H7 (cell line): ENCODE data around the gene DDN. TPM values are rescaled to one million over a fixed set of nuclear protein-coding genes. Genes with fewer than 3 reads are reported as not detected.
A peak's percentile ranks its signal among the peaks of the same experiment; 100 is the strongest.

ENCODE experiments used
- DNase-seq: peaks from one replicate; pipeline ENCODE4 v3.0.0; 2012
- H3K27me3 ChIP-seq: 2 replicates; pipeline ENCODE4 v1.6.0; 2011; ENCODE audit warnings: mild to moderate bottlenecking, low read length; ENCODE audit not compliant: control insufficient read depth, insufficient read depth
- H3K36me3 ChIP-seq: replicated peaks from 2 replicates; pipeline ENCODE4 v1.5.1; 2011; ENCODE audit warnings: low read length; ENCODE audit not compliant: control insufficient read depth, insufficient read depth
- H3K4me3 ChIP-seq: 2 replicates; pipeline ENCODE4 v1.5.1; 2011; ENCODE audit warnings: low read depth, mild to moderate bottlenecking, control low read depth, low read length, moderate library complexity; ENCODE audit not compliant: insufficient read depth
- total RNA-seq: library from RNA; depleted of rRNA; stranded (reverse); fragments of >200 nt; shearing (Covaris generic); gene quantifications from 2 replicates; pipeline ENCODE4 v1.2.3, GENCODE V29; 2014

Gene DDN
- total RNA-seq, 1 experiment from 2014 or later, result 0.10 TPM

- Histone ChIP-seq H3K27me3 (no peaks in the 10 kb centered on the region), H3K4me3 (no peak overlapping the region), H3K36me3 (peaks cover 64% of the 10 kb centered on the region)
- peak; percentile 30 for DNase-seq
These were observed 26.9 kb upstream of the DDN start for GRCh38 chr12:49026101-49026500.

DNA sequence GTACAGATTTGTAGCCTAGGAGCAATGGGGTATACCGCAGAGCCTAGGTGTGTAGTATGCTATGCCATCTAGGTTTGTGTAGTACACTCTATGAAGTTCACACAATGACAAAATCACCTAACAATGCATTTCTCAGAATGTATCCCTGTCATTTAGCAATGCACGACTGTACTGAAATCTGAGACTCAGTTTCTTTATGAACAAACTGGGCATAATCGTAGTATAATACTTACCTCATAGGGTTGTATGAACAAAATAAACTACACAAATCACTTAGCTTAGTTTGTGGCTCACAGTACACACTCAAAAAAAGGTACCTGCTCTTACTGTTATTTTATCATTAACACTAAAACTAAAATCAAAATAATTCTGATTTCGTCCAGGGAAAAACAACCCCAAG is 26.3 kb upstream of the DDN start:
- H3K36me3 ChIP-seq, result peaks cover 61% of the 10 kb centered on the region
- DNase-seq, result no peak
- H3K27me3 ChIP-seq, result no peaks in the 10 kb centered on the region
- H3K4me3 ChIP-seq, result no peak overlapping the region

- H3K4me3 ChIP-seq, result no peak overlapping the region
- DNase-seq, result peak; percentile 17
- H3K27me3 ChIP-seq, result no peaks in the 10 kb centered on the region
- H3K36me3 ChIP-seq, result peaks cover 57% of the 10 kb centered on the region
These were observed 25.4 kb upstream of the DDN start for GRCh38 chr12:49024543-49024942.

GRCh38 chr12:49023812-49024211 is 24.6 kb upstream of the DDN start:
- Histone ChIP-seq H3K4me3 (no peak overlapping the region), H3K27me3 (no peaks in the 10 kb centered on the region), H3K36me3 (peaks cover 54% of the 10 kb centered on the region)
- DNase-seq, result no peak

- no peaks in the 10 kb centered on the region for H3K27me3 ChIP-seq
- peak; percentile 29 for DNase-seq
- H3K36me3 ChIP-seq, result peaks cover 43% of the 10 kb centered on the region
- H3K4me3 ChIP-seq, result no peak overlapping the region
These were observed 23.5 kb upstream of the DDN start for GRCh38 chr12:49022558-49023178.

GRCh38 chr12:49021292-49021915 is 22.2 kb upstream of the DDN start:
- Histone ChIP-seq H3K4me3 (no peak overlapping the region), H3K27me3 (no peaks in the 10 kb centered on the region), H3K36me3 (peaks cover 37% of the 10 kb centered on the region)
- peak; percentile 58 for DNase-seq

DNA sequence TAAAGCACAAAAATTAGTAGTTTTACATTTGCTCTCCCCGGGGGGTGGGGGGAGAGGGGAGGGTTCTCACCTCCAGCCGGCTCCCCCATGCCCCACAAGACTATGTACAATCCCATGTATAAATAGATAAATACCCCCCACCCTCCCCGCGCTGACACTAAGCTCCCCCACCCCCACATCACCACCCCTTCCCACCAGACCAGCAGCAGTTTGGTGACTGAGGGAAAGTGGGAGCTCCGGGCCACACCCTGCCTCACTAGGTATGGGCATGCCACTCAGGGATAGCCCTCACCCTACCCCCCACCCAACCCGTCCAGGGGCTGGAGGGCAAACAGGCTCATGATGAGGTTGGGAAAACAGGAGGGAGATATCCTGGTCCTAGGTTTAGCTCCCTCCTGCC is 21.3 kb upstream of the DDN start:
- peak; percentile 69 for DNase-seq
- no peaks in the 10 kb centered on the region for H3K27me3 ChIP-seq
- peaks cover 31% of the 10 kb centered on the region for H3K36me3 ChIP-seq
- no peak overlapping the region for H3K4me3 ChIP-seq

DNA sequence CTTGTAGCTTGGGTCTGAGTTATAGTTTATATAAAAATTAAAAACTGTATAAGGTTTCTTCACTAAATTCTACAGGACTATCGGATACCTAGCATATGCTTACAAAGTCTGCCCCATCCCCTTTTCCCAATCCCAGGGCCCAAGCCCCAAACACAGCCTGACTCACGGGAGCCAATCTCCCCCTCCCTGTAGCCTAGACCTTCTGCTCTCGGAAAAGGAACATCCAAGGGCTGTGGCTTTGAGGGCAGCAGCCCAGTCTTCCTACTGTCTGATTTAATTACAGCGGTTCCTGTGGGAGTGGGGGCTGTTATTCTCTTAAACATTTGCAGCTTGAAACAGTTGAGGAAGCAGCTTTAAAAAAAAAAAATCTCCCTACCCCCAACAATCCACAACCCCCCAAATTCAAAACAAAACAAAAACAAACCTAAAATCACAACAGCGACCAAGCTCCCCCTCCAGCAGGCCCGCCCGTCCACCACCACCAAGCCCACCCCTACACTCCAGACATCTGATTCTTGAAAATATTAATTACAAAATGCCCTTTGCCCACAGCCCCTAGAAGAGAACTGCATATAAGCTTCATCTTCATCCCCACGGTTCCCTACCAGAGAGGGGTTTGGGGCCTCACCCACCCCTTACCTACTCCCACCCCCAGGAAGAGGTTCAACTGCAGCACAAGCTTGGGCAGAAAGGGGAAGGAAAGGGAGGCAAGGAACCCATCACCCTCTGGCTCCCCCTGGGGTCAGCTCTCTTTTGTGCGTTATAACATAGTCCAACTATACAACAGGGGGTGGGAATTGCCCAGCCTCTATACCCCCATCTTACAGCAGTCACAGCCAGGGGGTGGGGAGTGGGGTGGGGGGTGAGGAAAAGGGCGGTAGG is 20.5 kb upstream of the DDN start:
- H3K27me3 ChIP-seq, result no peaks in the 10 kb centered on the region
- peaks cover 23% of the 10 kb centered on the region for H3K36me3 ChIP-seq
- peak; percentile 91 for DNase-seq
- no peak overlapping the region for H3K4me3 ChIP-seq

DNA sequence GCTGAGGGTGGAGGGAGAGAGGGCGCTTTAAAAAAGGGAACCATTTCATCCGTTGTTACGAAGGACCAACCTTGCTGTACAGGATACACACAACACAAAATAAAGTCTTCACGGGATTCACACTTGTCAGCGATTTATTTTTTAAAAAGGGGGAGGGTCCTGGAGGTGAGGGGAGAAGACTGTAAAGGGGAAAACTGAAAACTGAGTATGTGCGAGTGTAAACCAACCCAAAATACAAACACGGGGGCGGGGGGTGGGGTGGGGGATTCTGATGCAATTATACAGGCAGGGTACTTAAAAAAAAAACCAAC is 19.9 kb upstream of the DDN start:
- Histone ChIP-seq H3K36me3 (peaks cover 17% of the 10 kb centered on the region), H3K4me3 (peak overlapping the region; percentile 75), H3K27me3 (no peaks in the 10 kb centered on the region)
- DNase-seq, result no peak

DNA sequence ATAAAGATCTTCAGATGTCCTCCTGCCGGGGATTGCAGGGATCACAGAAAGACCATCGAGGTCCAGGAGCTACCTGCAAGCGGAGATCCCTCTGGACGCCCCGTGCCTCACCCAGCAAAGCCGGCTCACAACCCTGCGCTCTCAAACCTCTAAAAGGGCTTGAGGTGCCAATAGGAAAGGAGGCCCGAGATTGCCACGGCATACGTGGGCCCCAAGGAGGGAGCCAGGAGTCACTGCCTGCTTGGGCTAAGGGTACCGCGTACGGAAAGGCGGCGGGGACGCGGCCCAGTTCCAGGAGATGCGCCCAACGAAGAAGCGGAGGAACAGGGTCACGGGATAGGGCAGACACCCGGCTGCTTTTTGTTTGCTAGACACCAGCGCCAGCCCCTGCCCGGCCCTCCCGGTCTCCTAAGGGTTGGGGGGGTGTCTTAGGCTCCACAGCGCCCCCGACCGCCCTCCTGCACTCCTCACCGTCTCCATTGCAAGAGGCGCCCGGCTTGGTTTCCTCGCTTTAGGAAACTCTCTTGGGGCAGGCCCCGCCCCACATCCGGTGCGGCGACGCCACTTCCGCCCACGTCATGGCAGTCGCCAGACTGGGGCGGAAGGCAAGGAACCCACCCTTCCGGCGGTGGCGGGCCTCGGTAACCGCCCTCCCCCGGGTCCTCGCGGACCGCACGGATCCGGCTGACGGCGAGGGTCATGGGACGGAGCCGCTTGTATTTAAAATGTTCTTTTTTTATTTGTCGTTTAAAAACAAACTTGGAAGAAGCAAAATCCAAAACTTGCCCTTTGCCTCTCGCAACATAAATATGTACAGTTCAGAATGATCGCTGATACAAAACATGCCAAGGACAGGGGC is 19.3 kb upstream of the DDN start, which contains the start of gene PRKAG1:
Gene PRKAG1, minus strand, starts transcription at position 516 of the 859 bp plus-strand sequence. Its CDS starts 36 bp downstream, at position 480.
- peak within 1 kb of the TSS; percentile 75 for H3K4me3 ChIP-seq
- no peaks in the 10 kb centered on the region for H3K27me3 ChIP-seq
- peak; percentile 99 for DNase-seq
- H3K36me3 ChIP-seq, result peaks cover 14% of the 10 kb centered on the region

GRCh38 chr12:49017891-49018260 is 18.7 kb upstream of the DDN start:
- no peaks in the 10 kb centered on the region for H3K27me3 ChIP-seq

GRCh38 chr12:49015196-49015595 is 16.0 kb upstream of the DDN start:
- no peaks in the 10 kb centered on the region for H3K27me3 ChIP-seq
- DNase-seq, result no peak
- peaks cover 1% of the 10 kb centered on the region for H3K36me3 ChIP-seq
- H3K4me3 ChIP-seq, result no peak overlapping the region

More at GRCh38 chr12:49017891-49018260, 18.7 kb upstream of the DDN start:
- DNase-seq, result no peak
- Histone ChIP-seq H3K36me3 (peaks cover 10% of the 10 kb centered on the region), H3K4me3 (peak overlapping the region; percentile 75)

DNA sequence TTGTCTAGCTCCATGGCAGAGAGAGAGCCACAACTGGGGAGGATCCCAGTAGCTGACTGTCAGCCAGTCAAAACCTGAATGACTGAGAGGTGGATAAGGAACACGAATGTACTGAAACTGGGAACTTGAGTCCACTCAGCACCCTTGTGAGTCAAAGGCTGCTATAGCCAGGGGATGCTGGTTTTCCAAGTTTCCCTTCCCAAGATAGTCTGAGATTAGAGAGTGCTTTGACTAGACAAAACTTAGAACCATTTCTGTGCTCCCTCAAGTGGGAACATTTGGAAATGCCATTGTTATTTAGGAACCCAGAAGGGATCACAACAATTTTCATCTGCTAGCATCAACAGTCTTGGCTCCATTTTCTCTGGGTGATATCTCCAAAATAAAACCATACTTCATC is 15.4 kb upstream of the DDN start:
- Histone ChIP-seq H3K27me3 (no peaks in the 10 kb centered on the region), H3K4me3 (no peak overlapping the region), H3K36me3 (peaks cover 1% of the 10 kb centered on the region)
- DNase-seq, result no peak

GRCh38 chr12:49013428-49013827 is 14.3 kb upstream of the DDN start:
- Histone ChIP-seq H3K36me3 (peaks cover 1% of the 10 kb centered on the region), H3K4me3 (no peak overlapping the region), H3K27me3 (no peaks in the 10 kb centered on the region)
- no peak for DNase-seq
